KG1 (cell line): ENCODE measurements around the gene C6orf132.
"Not testable (repeated sequence)": the region's sequence is repeated elsewhere in the genome, so short reads cannot be mapped to it uniquely, and the experiment has no call there.

Source experiments
- DNase-seq: peaks from one replicate; lab custom pipeline; 2025; lab: John Stamatoyannopoulos, UW

The C6orf132 gene

GRCh38 chr6:42142118-42142835, at the start of gene C6orf132:
Gene C6orf132, minus strand, starts transcription at chr6:42142620. Its CDS starts 176 bp downstream, at chr6:42142444.
- no peak for DNase-seq

GRCh38 chr6:42190554-42191183, 48.2 kb upstream of the C6orf132 start:
- DNase-seq, result no peak

- DNase-seq, result no peak
Observed at GRCh38 chr6:42188406-42188805, 46.0 kb upstream of the C6orf132 start.

GRCh38 chr6:42185597-42185996, 43.2 kb upstream of the C6orf132 start:
- DNase-seq, result no peak

- no peak for DNase-seq
Observed at GRCh38 chr6:42184475-42184874, 42.1 kb upstream of the C6orf132 start.

- DNase-seq, result no peak
Observed at GRCh38 chr6:42182101-42182500, 39.7 kb upstream of the C6orf132 start.

GRCh38 chr6:42179945-42180313, 37.5 kb upstream of the C6orf132 start:
- no peak for DNase-seq

- no peak for DNase-seq
Observed at GRCh38 chr6:42179261-42179944, 37.0 kb upstream of the C6orf132 start.

- no peak for DNase-seq
Observed at GRCh38 chr6:42177514-42178364, 35.3 kb upstream of the C6orf132 start.

- DNase-seq, result no peak
Observed at GRCh38 chr6:42176981-42177380, 34.6 kb upstream of the C6orf132 start.

GRCh38 chr6:42175860-42176259, 33.4 kb upstream of the C6orf132 start:
- no peak for DNase-seq

GRCh38 chr6:42173101-42173500, 30.7 kb upstream of the C6orf132 start, which contains the start of gene GUCA1A:
Gene GUCA1A, plus strand, starts transcription at chr6:42173364. Its CDS starts 250 bp downstream, at chr6:42173614.
- no peak for DNase-seq

GRCh38 chr6:42171813-42172581, 29.6 kb upstream of the C6orf132 start:
- no peak for DNase-seq

GRCh38 chr6:42169780-42170179, 27.4 kb upstream of the C6orf132 start:
- not testable (repeated sequence) for DNase-seq

GRCh38 chr6:42168650-42169049, 26.2 kb upstream of the C6orf132 start:
- no peak for DNase-seq

GRCh38 chr6:42166444-42167141, 24.2 kb upstream of the C6orf132 start:
- peak; percentile 83 for DNase-seq

GRCh38 chr6:42165016-42165415, 22.6 kb upstream of the C6orf132 start:
- no peak for DNase-seq

GRCh38 chr6:42163981-42164380, 21.6 kb upstream of the C6orf132 start:
- DNase-seq, result no peak

GRCh38 chr6:42162812-42163211, 20.4 kb upstream of the C6orf132 start:
- no peak for DNase-seq

- no peak for DNase-seq
Observed at GRCh38 chr6:42162384-42162783, 20.0 kb upstream of the C6orf132 start.
